Psoas muscle (tissue), 8 donors: Measurements from ENCODE around the gene FSTL5. TPM values are rescaled to one million over a fixed set of nuclear protein-coding genes. Genes with fewer than 3 reads are reported as not detected.

Experiments
- ATAC-seq, 4 donors: fragments of 200-7000 bp; cut with Tn5 transposase; one replicate each; pipeline ENCODE4 v1.9.1; 2020; ENCODE audit warnings: moderate library complexity in 3 of 4, mild to moderate bottlenecking in 2 of 4
- DNase-seq, 2 donors: peaks; one replicate each; pipeline ENCODE4 v3.0.0-alpha.2; 2020
- H3K27ac ChIP-seq: fragments of 200-600 bp; one replicate; pipeline ENCODE4 v1.8.0; 2022
- H3K27me3 ChIP-seq, 3 donors: fragments of 200-600 bp in 1 of 3; one replicate each; pipeline versions ENCODE4 v1.6.1 to v1.8.0; 2013 to 2022; ENCODE audit warnings: low read length in 2 of 3, mild to moderate bottlenecking in 2 of 3, moderate library complexity in 1 of 3; ENCODE audit not compliant: insufficient read depth in 3 of 3
- H3K36me3 ChIP-seq, 2 donors: fragments of 200-600 bp in 1 of 2; one replicate each; pipeline versions ENCODE4 v1.6.1 to v1.8.0; 2013 to 2022; ENCODE audit warnings: low read depth in 1 of 2, mild to moderate bottlenecking in 1 of 2, moderate library complexity in 1 of 2; ENCODE audit not compliant: insufficient read depth in 1 of 2
- H3K4me1 ChIP-seq: fragments of 200-600 bp; one replicate; pipeline ENCODE4 v1.8.0; 2022
- H3K4me3 ChIP-seq: fragments of 200-600 bp; one replicate; pipeline ENCODE4 v1.8.0; 2022; ENCODE audit warnings: mild to moderate bottlenecking
- H3K9me3 ChIP-seq: fragments of 200-600 bp; one replicate; pipeline ENCODE4 v1.8.0; 2022
- CTCF ChIP-seq: fragments of 200-600 bp; IDR thresholded peaks from one replicate; pipeline ENCODE4 v1.8.0; 2022; ENCODE audit warnings: antibody characterized with exemption
- WGBS, 3 donors: extraction: QIAGEN DNeasy Blood & Tissue Kit; methylation state at CpG; one replicate each; pipeline versions ENCODE4 v1.1.6 to v1.1.7; 2013; 5-methylcytosine and 5-hydroxymethylcytosine counted together
- intact Hi-C, 2 donors: fragments of 100-400 bp; cut with DNase I; formaldehyde crosslinking; loops; one replicate each; pipeline versions ENCODE4 v1.11.0 to v1.14.2; 2022
- polyA plus RNA-seq, 3 donors: library from polyadenylated mRNA; stranded (reverse); fragments of 200-250 nt; gene quantifications; one replicate each; pipeline ENCODE4 v1.2.3, GENCODE V29; 2013
- total RNA-seq, 4 donors: library from RNA; stranded (reverse); fragmentation: NEBNext Ultra II Directional in 2 of 4; extraction: Animal tissue kit (Norgen Biotek cat#: 25700) in 2 of 4; gene quantifications; one replicate each; pipeline versions ENCODE4 v1.2.1 to v1.2.4, GENCODE V29; 2021 to 2023
- donor health status: healthy with polysubstance abuse.
- donor health status: DM: no; HTN: no; CAD: no; lungs with moderate emphysema.
- donor health status: Bipolar disorder and iron deficiency.
- donor health status: healthy.
- donor health status: DM: yes; HTN: yes; CAD: no.
- donor health status: DM: no; HTN: no; CAD: no.
- donor health status: DM: no; HTN: no; CAD: no.
- donor health status: DM: yes; HTN: yes; CAD: no.

Gene FSTL5
- total and polyA plus RNA-seq, 7 donors, result 0.01 TPM; not detected in 4

GRCh38 chr4:161937596-161937995 lies 226.2 kb downstream of the FSTL5 start:
- H3K4me3 ChIP-seq, result no peak overlapping the region
- H3K36me3 ChIP-seq, result no peaks in the 10 kb centered on the region
- intact Hi-C loops, result no loop called here
- DNase-seq, result no peak
- 78 to 100% (median 82%) methylated on average over 1 of the region's 1 CpG for WGBS, 3 donors
- no peaks in the 10 kb centered on the region for H3K4me1 ChIP-seq
- peaks cover 10% of the 10 kb centered on the region for H3K9me3 ChIP-seq
- H3K27me3 ChIP-seq, result no peaks in the 10 kb centered on the region
- TF ChIP-seq CTCF, result no peak
- H3K27ac ChIP-seq, result no peak overlapping the region
- no peak for ATAC-seq

DNA sequence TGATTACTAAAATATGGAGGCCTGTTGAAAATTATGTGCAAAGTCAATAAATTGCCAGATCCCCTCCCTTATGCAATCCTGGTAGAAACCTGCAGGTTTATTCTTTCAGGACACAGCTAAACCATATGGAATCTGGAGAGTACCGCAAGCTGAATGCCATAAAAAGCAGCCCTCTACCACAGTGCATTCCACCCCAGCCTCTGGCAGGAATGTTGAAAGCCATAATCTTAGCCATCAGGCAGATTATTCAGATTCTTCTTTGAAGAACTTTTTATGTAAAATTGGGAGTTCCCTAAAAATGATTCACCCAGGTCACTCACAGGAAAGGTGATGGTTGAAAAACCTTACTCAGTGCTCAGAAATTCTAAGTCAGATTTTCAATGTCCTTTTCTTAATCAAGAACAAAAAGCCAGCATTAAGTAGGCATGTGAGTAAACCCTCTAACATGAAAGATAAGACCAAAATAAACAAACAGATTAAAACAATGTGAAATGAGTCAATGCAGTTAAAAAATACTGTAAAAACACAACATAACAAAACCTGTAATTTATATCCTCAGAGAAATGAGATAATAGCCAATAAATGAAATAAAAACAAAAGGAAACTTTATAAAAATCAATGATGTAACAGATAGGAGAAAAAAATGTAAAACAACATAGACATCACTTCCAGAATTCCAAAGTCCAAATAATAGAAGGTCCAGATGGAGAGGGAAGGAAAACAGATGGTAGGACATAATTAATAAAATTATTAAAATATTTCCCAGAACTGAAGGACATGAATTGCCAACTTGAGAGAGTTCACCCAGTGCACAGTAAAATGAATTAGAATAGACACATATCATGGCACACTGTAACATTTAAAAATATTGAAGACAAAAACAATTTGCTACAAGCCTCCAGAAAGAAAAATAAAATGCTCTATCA lies 226.9 kb downstream of the FSTL5 start:
- H3K4me3 ChIP-seq, result no peak overlapping the region
- H3K27ac ChIP-seq, result no peak overlapping the region
- intact Hi-C loops, result no loop called here
- ATAC-seq (no peak), DNase-seq (no peak)
- TF ChIP-seq CTCF, result no peak
- no peaks in the 10 kb centered on the region for H3K36me3 ChIP-seq
- no peaks in the 10 kb centered on the region for H3K4me1 ChIP-seq
- 67 to 73% (median 73%) methylated on average over 1 of the region's 1 CpG for WGBS, 3 donors
- H3K9me3 ChIP-seq, result peaks cover 9% of the 10 kb centered on the region
- no peaks in the 10 kb centered on the region for H3K27me3 ChIP-seq

DNA sequence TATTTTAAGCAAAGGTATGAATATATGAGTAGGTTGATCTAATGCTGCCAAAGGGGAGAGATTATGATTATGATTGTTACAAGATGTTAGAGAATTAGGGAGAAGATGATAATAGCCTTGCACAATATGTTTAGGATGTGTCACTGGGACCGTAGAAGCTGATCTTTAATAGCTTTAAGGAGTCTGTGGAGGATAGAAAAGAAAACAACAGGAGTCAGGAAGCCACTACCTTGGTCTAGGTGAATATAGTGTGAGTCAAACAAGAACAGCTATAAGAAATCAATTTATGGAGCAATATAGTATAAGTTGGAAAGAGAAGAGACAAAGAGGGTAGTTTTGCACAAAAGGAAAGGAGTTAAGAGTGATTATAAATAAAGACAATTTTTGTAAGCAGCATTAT lies 232.7 kb downstream of the FSTL5 start:
- Histone ChIP-seq H3K4me3 (no peak overlapping the region), H3K36me3 (no peaks in the 10 kb centered on the region), H3K4me1 (no peaks in the 10 kb centered on the region), H3K27ac (no peak overlapping the region), H3K27me3 (no peaks in the 10 kb centered on the region), H3K9me3 (no peaks in the 10 kb centered on the region)
- WGBS, 3 donors, result 51 to 69% (median 55%) methylated on average over 1 of the region's 1 CpG
- no peak for DNase-seq
- intact Hi-C loops, result no loop called here
- TF ChIP-seq CTCF, result no peak
- ATAC-seq, result no peak

- Histone ChIP-seq H3K4me1 (no peaks in the 10 kb centered on the region), H3K36me3 (no peaks in the 10 kb centered on the region), H3K9me3 (no peaks in the 10 kb centered on the region), H3K4me3 (no peak overlapping the region), H3K27me3 (no peaks in the 10 kb centered on the region), H3K27ac (no peak overlapping the region)
- TF ChIP-seq CTCF, result no peak
- ATAC-seq (no peak), DNase-seq (no peak)
- intact Hi-C loops, result no loop called here
Observed at GRCh38 chr4:161929956-161930355, 233.8 kb downstream of the FSTL5 start.
